Neural crest cell (in vitro differentiated cells): ENCODE results near the gene OLFML2A. TPM values are rescaled to one million over a fixed set of nuclear protein-coding genes. Genes with fewer than 3 reads are reported as not detected.

Source experiments
- DNase-seq: peaks from one replicate; pipeline ENCODE4 v3.0.0; 2021; ENCODE audit warnings: low read depth, mixed read lengths, low spot score
- H3K27ac Mint-ChIP-seq: one replicate; pipeline ENCODE4 v1.8.0; 2021; ENCODE audit warnings: mild to moderate bottlenecking, mixed read lengths; ENCODE audit not compliant: unreplicated experiment
- H3K27me3 Mint-ChIP-seq: 2 replicates; pipeline ENCODE4 v1.8.0; 2021; ENCODE audit warnings: low read depth, mild to moderate bottlenecking, mixed read lengths
- H3K36me3 Mint-ChIP-seq: 2 replicates; pipeline ENCODE4 v1.8.0; 2021; ENCODE audit warnings: low read depth, mild to moderate bottlenecking, mixed read lengths
- H3K4me1 Mint-ChIP-seq: 2 replicates; pipeline ENCODE4 v1.8.0; 2021; ENCODE audit warnings: mixed read lengths
- H3K4me3 Mint-ChIP-seq: one replicate; pipeline ENCODE4 v1.8.0; 2021; ENCODE audit warnings: mild to moderate bottlenecking, mixed read lengths
- H3K9me3 Mint-ChIP-seq: 2 replicates; pipeline ENCODE4 v1.8.0; 2021; ENCODE audit warnings: mixed read lengths
- total RNA-seq: library from RNA; stranded (reverse); gene quantifications from 2 replicates; pipeline ENCODE4 v1.2.1, GENCODE V29; 2021
- TF ChIP-seq, protein P1 (sequence below): fragments of 200-600 bp; sonication (generic); conservative IDR thresholded peaks from 2 replicates; pipeline ENCODE4 v1.5.0; 2021; ENCODE audit warnings: antibody characterized with exemption, mild to moderate bottlenecking

Gene OLFML2A
- total RNA-seq, 1 donor from 2014 or later: 0.14 TPM

DNA sequence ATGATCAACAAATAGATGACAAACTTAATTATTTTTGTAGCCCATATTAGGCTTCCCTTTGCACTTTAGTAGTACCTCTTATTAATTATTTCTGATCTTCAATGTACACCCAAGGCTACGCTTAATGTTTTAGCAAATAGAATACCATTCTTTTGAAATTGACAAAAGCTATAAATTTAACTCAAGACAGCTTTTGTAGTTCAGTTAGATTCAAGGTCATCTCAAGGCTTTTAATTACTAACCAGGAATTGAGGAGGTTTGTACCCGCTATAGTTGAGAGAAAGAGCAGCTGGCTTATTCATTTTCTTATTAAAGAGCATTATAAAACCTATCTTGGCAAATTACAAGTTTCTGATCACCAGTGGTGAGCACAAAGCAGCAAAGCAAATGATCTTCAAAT, 20.9 kb upstream of the OLFML2A start:
- TF ChIP-seq, protein P1, sequence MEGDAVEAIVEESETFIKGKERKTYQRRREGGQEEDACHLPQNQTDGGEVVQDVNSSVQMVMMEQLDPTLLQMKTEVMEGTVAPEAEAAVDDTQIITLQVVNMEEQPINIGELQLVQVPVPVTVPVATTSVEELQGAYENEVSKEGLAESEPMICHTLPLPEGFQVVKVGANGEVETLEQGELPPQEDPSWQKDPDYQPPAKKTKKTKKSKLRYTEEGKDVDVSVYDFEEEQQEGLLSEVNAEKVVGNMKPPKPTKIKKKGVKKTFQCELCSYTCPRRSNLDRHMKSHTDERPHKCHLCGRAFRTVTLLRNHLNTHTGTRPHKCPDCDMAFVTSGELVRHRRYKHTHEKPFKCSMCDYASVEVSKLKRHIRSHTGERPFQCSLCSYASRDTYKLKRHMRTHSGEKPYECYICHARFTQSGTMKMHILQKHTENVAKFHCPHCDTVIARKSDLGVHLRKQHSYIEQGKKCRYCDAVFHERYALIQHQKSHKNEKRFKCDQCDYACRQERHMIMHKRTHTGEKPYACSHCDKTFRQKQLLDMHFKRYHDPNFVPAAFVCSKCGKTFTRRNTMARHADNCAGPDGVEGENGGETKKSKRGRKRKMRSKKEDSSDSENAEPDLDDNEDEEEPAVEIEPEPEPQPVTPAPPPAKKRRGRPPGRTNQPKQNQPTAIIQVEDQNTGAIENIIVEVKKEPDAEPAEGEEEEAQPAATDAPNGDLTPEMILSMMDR: no peak
- Mint-ChIP-seq H3K4me3 (no peak overlapping the region), H3K9me3 (no peaks in the 10 kb centered on the region), H3K27me3 (peaks cover 58% of the 10 kb centered on the region), H3K36me3 (no peaks in the 10 kb centered on the region), H3K27ac (no peak overlapping the region), H3K4me1 (peaks cover 23% of the 10 kb centered on the region)
- no peak for DNase-seq

DNA sequence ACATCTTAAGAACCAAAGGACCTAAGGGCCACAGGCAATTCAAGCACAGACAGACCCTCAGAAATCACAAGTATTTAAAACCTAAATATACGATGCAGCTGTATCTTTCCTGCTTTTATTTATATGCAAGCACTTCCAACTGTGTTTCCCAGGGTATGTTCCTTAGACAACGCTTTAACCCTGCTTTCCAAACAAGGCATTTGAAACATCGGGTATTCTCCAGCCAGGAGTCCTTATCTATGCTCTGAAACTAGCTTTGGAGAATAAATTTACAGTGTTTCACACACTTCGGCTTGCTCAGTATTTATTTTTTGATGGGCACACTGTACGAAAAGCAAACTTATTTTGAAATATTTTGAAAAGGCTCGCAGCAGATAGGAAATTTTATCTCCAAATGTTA, 19.3 kb upstream of the OLFML2A start:
- Mint-ChIP-seq H3K4me3 (no peak overlapping the region), H3K27ac (no peak overlapping the region), H3K4me1 (peaks cover 22% of the 10 kb centered on the region), H3K27me3 (peaks cover 71% of the 10 kb centered on the region), H3K9me3 (no peaks in the 10 kb centered on the region), H3K36me3 (no peaks in the 10 kb centered on the region)
- DNase-seq: no peak
- TF ChIP-seq, protein P1: no peak

DNA sequence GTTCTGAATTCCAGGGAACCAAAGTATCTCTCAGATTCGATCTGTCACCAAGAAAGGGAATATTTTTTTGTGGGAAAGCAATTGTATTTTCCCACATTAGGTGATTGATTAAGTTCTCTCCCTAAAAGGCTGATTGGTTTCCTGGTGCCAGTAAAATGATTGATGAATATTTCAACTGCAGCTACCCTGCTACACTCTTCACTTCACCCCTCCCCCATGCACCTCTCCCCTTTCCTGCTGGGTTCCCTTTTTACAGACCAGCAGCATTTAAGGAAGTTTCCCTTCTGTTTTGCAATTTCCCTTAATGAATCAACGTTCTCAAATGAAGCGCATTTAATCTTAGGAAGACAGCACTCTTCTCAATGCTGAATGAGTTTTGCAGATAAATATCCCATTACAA, 18.9 kb upstream of the OLFML2A start:
- Mint-ChIP-seq H3K9me3 (no peaks in the 10 kb centered on the region), H3K4me1 (peaks cover 22% of the 10 kb centered on the region), H3K4me3 (no peak overlapping the region), H3K36me3 (no peaks in the 10 kb centered on the region), H3K27ac (no peak overlapping the region), H3K27me3 (peaks cover 75% of the 10 kb centered on the region)
- TF ChIP-seq, protein P1: no peak
- no peak for DNase-seq

DNA sequence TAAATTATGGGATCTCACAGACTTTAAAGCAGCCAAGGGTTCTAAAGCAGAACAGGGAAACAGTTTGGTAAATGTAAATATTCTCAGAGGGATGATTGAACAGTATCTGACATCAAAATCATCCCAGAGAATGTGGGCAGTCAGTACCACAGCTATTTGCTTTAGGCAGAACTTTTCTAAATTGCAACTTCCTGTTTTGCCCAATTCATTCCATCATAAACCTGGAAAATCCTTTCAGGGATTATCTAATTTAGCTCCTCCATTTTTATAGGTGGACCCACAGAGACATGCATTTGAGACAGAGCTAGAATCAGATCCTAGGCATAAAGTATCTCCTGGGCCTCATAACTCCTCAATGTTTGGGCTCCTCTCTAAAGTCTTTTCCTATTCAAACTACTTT, 18.2 kb upstream of the OLFML2A start:
- Mint-ChIP-seq H3K4me1 (peaks cover 22% of the 10 kb centered on the region), H3K27ac (no peak overlapping the region), H3K9me3 (no peaks in the 10 kb centered on the region), H3K27me3 (peaks cover 80% of the 10 kb centered on the region), H3K4me3 (no peak overlapping the region), H3K36me3 (no peaks in the 10 kb centered on the region)
- DNase-seq: no peak
- TF ChIP-seq, protein P1: no peak

DNA sequence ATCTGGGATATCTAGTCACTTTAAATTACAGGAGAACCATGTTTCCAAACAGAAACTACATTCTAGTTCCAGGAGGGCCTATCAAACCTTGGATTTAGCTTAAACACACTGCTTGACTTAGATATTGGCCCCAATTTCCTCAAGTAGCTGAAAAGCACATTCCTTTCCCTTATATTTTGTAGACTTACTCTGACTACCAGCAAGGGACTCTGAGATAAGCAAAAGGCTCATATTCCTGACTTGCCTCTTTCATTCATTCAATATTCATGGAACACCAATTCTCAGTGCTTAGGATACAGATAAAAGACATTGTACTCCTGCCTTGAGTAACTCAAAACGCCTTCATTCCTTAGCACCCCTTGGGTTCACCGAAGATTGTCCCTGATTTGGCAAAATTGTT, 17.6 kb upstream of the OLFML2A start:
- Mint-ChIP-seq H3K9me3 (no peaks in the 10 kb centered on the region), H3K4me3 (no peak overlapping the region), H3K27ac (no peak overlapping the region), H3K27me3 (peaks cover 82% of the 10 kb centered on the region), H3K36me3 (no peaks in the 10 kb centered on the region), H3K4me1 (peaks cover 21% of the 10 kb centered on the region)
- TF ChIP-seq, protein P1: no peak
- DNase-seq: no peak

DNA sequence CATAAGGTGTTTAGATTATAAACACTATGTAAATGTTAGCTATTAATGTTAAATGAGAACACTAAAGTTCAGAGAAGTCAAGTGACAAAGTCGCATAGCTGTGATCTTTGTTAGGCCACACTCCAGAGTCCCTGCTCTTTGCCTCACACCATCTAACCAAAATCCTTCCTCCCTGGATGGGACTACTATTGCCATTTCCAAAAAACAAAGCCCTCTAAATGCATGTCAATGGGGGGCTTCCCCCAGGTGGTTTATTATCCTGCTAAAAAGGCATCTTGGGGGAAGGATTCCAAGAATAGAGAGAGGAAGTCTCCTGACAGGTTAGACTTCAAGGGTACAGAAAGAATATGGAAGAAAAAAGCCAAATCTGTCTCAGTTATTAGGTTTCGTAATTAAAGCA, 16.2 kb upstream of the OLFML2A start:
- TF ChIP-seq, protein P1: no peak
- Mint-ChIP-seq H3K27ac (no peak overlapping the region), H3K4me1 (peaks cover 18% of the 10 kb centered on the region), H3K36me3 (no peaks in the 10 kb centered on the region), H3K4me3 (no peak overlapping the region), H3K27me3 (peaks cover 81% of the 10 kb centered on the region), H3K9me3 (no peaks in the 10 kb centered on the region)
- DNase-seq: no peak
